K562 (cell line): Measurements from ENCODE around the gene VSIG10. TPM values are rescaled to one million over a fixed set of nuclear protein-coding genes. Genes with fewer than 3 reads are reported as not detected.

ENCODE experiments used
- ATAC-seq: fragments of 200-7000 bp; cut with Tn5 transposase; 3 replicates; pipeline ENCODE4 v1.9.1; 2020; ENCODE audit warnings: moderate library complexity
- BruUV-seq: library from RNA; stranded (reverse); fragments of 400-500 nt; replicated peaks from 2 replicates; lab custom pipeline; 2021; lab: Mats Ljungman, UMichigan
- CTCF ChIA-PET: fragments of 300-600 bp; formaldehyde crosslinking; extraction: SDS; loops from one replicate; lab custom pipeline; 2021; ENCODE audit warnings: low intra/inter-chr PET ratio; lab: Yijun Ruan, JAX
- POLR2A ChIA-PET: fragments of 300-600, 350-650 bp; sonication (Branson Sonifier 250); formaldehyde crosslinking; extraction: SDS; loops from one replicate; lab custom pipeline; 2021; ENCODE audit warnings: antibody characterized with exemption, inconsistent platforms; lab: Yijun Ruan, JAX
- DNase-seq, 4 experiments: peaks; one replicate each; pipeline versions ENCODE4 v3.0.0 to v3.0.0-alpha.2; 2011 to 2018; ENCODE audit warnings: low spot score in 3 of 4, mixed read lengths in 3 of 4; ENCODE audit errors: extremely low read depth in 1 of 4
- FAIRE-seq: peaks from 2 replicates; lab custom pipeline; 2011; peaks lifted over from hg19 to GRCh38; lab: Jason Lieb, UNC
- H2AFZ ChIP-seq: 2 replicates; pipeline ENCODE4 v1.6.0; 2011; ENCODE audit warnings: low read depth, low read length, control low read depth, inconsistent platforms
- H3K27ac ChIP-seq: fragments of 200-600 bp; 3 replicates; pipeline ENCODE4 v1.8.0; 2011; ENCODE audit warnings: low read depth, mild to moderate bottlenecking, control low read depth, inconsistent platforms, low read length, moderate library complexity, mixed read lengths; ENCODE audit errors: extremely low read depth
- H3K27me3 ChIP-seq, 2 experiments: fragments of 300-600 bp in 1 of 2; 2 replicates in 1 of 2; 3 replicates in 1 of 2; pipeline versions ENCODE4 v1.6.0 to v1.8.0; 2011; ENCODE audit warnings: inconsistent platforms in 2 of 2, low read length in 2 of 2, mild to moderate bottlenecking in 1 of 2, mixed read lengths in 1 of 2, moderate library complexity in 1 of 2; ENCODE audit not compliant: control insufficient read depth in 2 of 2, insufficient read depth in 2 of 2
- H3K36me3 ChIP-seq: fragments of 300-600 bp; 3 replicates; pipeline ENCODE4 v1.8.0; 2011; ENCODE audit warnings: mild to moderate bottlenecking, low read length, inconsistent platforms; ENCODE audit not compliant: control insufficient read depth, insufficient read depth
- H3K4me1 ChIP-seq, 2 experiments: fragments of 200-600 bp in 1 of 2; replicated peaks in 1 of 2; 2 replicates in 1 of 2; 3 replicates in 1 of 2; pipeline versions ENCODE4 v1.5.1 to v1.8.0; 2011; ENCODE audit warnings: inconsistent platforms in 2 of 2, low read length in 2 of 2, mild to moderate bottlenecking in 1 of 2, mixed read lengths in 1 of 2, moderate library complexity in 1 of 2; ENCODE audit not compliant: control insufficient read depth in 2 of 2, insufficient read depth in 2 of 2
- H3K4me2 ChIP-seq: 2 replicates; pipeline ENCODE4 v1.6.1; 2011; ENCODE audit warnings: low read length, control low read depth, inconsistent platforms, mixed read lengths; ENCODE audit not compliant: insufficient read depth
- H3K4me3 ChIP-seq: fragments of 200-600 bp; sonication (generic), shearing (Covaris generic); 2 replicates; pipeline ENCODE4 v1.5.1; 2016; ENCODE audit warnings: control low read depth, inconsistent platforms
- H3K79me2 ChIP-seq: fragments of 200-600 bp; 3 replicates; pipeline ENCODE4 v1.8.0; 2011; ENCODE audit warnings: low read length, inconsistent platforms; ENCODE audit not compliant: control insufficient read depth, insufficient read depth
- H3K9ac ChIP-seq, 2 experiments: 2 replicates each; pipeline versions ENCODE4 v1.6.0 to v1.6.1; 2011; ENCODE audit warnings: low read depth in 2 of 2, low read length in 2 of 2, control low read depth in 1 of 2, inconsistent platforms in 1 of 2, mild to moderate bottlenecking in 1 of 2, mixed read lengths in 1 of 2; ENCODE audit not compliant: insufficient read depth in 1 of 2
- H3K9me1 ChIP-seq: one replicate; pipeline ENCODE4 v1.6.0; 2011; ENCODE audit warnings: inconsistent platforms, mild to moderate bottlenecking, low read length, moderate library complexity; ENCODE audit not compliant: control insufficient read depth, insufficient read depth
- H3K9me3 ChIP-seq: replicated peaks from 2 replicates; pipeline ENCODE4 v1.5.1; 2011; ENCODE audit warnings: low read depth, low read length, inconsistent platforms; ENCODE audit not compliant: control insufficient read depth, insufficient read depth
- H4K20me1 ChIP-seq: replicated peaks from 2 replicates; pipeline ENCODE4 v1.6.1; 2011; ENCODE audit warnings: low read length, inconsistent platforms, mixed read lengths; ENCODE audit not compliant: control insufficient read depth, insufficient read depth
- CGGBP1 ChIP-seq: fragments of 250-450 bp; sonication (Bioruptor Pico); IDR thresholded peaks from 2 replicates; pipeline ENCODE4 v1.9.0; 2021; ENCODE audit warnings: mild to moderate bottlenecking
- ZNF12 ChIP-seq: sonication (generic); formaldehyde crosslinking; IDR thresholded peaks from 2 replicates; pipeline ENCODE4 v1.4.0; 2020; ENCODE audit warnings: mild to moderate bottlenecking, missing genetic modification reagents
- ZNF121 ChIP-seq: sonication (generic); formaldehyde crosslinking; conservative IDR thresholded peaks from 2 replicates; pipeline ENCODE4 v1.8.0; 2022; ENCODE audit warnings: missing genetic modification reagents
- WGBS: fragments of 100-300 bp; shearing (Covaris generic); methylation state at CpG from one replicate; pipeline ENCODE4 v1.1.6; 2016; ENCODE audit warnings: low coverage, mixed read lengths; ENCODE audit not compliant: insufficient coverage; ENCODE audit errors: missing lambda C conversion rate; 5-methylcytosine and 5-hydroxymethylcytosine counted together
- in situ Hi-C: fragments of 300-500 bp; cut with MboI; formaldehyde crosslinking; loops from 4 replicates; pipeline ENCODE4 v1.15.0; 2018; ENCODE audit warnings: inconsistent platforms, mixed read lengths
- intact Hi-C: fragments of 100-400 bp; cut with micrococcal nuclease; formaldehyde crosslinking; loops from 2 replicates; pipeline ENCODE4 v1.14.2; 2022
- polyA plus RNA-seq, 8 experiments: library from polyadenylated mRNA; depleted of rRNA in 4 of 8; stranded (reverse) in 5 of 8; unstranded in 3 of 8; fragments of >200 nt; fragmentation: Nextera tagmentation in 2 of 8; fragmentation: Illumina TruSeq in 1 of 8; extraction: Ambion mirVana in 2 of 8; extraction: Trizol in 1 of 8; gene quantifications; 2 replicates each; pipeline versions ENCODE4 v1.2.1 to v1.2.3, GENCODE V29; 2011 to 2014; ENCODE audit warnings: inconsistent platforms in 1 of 8, missing spikeins in 1 of 8
- total RNA-seq, 7 experiments: library from RNA; depleted of rRNA in 6 of 7; stranded (reverse); fragments of >200 nt in 6 of 7; fragmentation: Illumina TruSeq in 2 of 7; extraction: Trizol in 2 of 7; gene quantifications; 2 replicates each; pipeline versions ENCODE4 v1.2.1 to v1.2.3, GENCODE V29; 2011 to 2021; ENCODE audit warnings: low replicate concordance in 1 of 7

The VSIG10 gene
- total and polyA plus RNA-seq, 9 of the 15 experiments (the other 6 are each of a cell fraction or from before 2014, with no cell fraction given): 4.1 to 8.8 (median 4.7) TPM

DNA sequence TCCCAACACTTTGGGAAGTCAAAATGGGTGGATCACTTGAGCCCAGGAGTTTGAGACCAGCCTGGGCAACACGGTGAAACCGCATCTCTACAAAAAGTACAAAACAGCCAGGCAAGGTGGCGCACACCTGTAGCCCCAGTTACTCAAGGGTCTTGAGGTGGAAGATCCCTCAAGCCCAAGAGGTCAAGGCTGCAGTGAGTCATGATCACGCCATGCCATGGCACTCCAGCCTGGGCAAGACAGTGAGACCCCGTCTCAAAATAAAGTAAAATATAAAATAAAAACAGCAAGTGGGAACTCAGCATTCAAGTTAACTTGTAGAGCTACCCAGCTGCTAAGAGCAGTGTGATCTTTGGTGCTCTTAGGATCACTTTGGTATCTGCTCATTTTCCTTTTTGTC, 74.6 kb downstream of the VSIG10 start:
- intact Hi-C loops (no loop called here), in situ Hi-C loops (no loop called here)
- CTCF ChIA-PET: interaction anchor here (0.6 kb wide), 1 partner anchor 35 kb away, joined by 3 read pairs; no protein-coding TSS in a partner anchor
- H3K4me2 ChIP-seq: no peak overlapping the region
- H3K9ac ChIP-seq: no peak overlapping the region
- peaks cover 94% of the 10 kb centered on the region for H3K36me3 ChIP-seq
- H3K4me3 ChIP-seq: no peak overlapping the region
- FAIRE-seq (no peak), DNase-seq (no peak), ATAC-seq (no peak; the same call in 2 of the 3 replicates)
- POLR2A ChIA-PET: interaction anchor here (0.9 to 2.9 kb wide), 3 partner anchors 9 to 134 kb away, joined by 4 to 16 read pairs (median 13); partner anchors contain the start of gene RFC5
- no peaks in the 10 kb centered on the region for H3K9me3 ChIP-seq
- peaks cover 3% of the 10 kb centered on the region for H3K9me1 ChIP-seq
- H3K79me2 ChIP-seq: no peaks in the 10 kb centered on the region
- no peaks in the 10 kb centered on the region for H3K27me3 ChIP-seq
- no peak overlapping the region for H3K27ac ChIP-seq
- WGBS: 92% methylated on average over 5 of the region's 5 CpGs
- no TSS peak for BruUV-seq
- H3K4me1 ChIP-seq: no peaks in the 10 kb centered on the region; a peak in 1 of 5 replicates
- H2AFZ ChIP-seq: no peak overlapping the region
- no peak for TF ChIP-seq CGGBP1 (CRISPR knock-in tag)
- TF ChIP-seq ZNF121 (CRISPR knock-in tag): peak; percentile 51; the same call in 1 of the 2 replicates
- no peaks in the 10 kb centered on the region for H4K20me1 ChIP-seq

DNA sequence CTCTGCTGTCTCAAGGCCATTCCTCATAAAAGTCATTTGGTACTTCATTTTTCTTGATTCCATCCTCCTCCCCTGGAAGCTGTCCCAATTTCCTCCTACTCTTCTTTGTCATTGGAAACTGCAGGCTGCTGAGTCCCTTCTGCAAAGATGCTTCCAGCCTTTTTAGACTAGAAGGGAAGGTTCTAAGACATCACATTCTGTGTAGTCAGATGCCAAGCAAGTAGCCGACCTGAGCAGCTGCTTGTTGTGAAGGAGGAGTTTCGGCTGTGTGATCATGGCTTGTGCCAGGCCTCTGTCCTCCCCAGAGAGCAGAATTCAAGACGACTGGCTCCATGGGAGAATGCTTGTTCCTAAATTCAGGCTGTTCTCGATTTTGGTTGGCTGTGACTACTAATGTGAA, 78.6 kb downstream of the VSIG10 start:
- intact Hi-C loops (no loop called here), in situ Hi-C loops (no loop called here)
- ATAC-seq (no peak), FAIRE-seq (no peak), DNase-seq (no peak)
- no peaks in the 10 kb centered on the region for H3K27me3 ChIP-seq
- 80% methylated on average over 4 of the region's 4 CpGs for WGBS
- peaks cover 6% of the 10 kb centered on the region; the same call in 1 of the 3 replicates for H3K79me2 ChIP-seq
- BruUV-seq: no TSS peak
- H4K20me1 ChIP-seq: no peaks in the 10 kb centered on the region
- ChIA-PET CTCF (no interaction called here), POLR2A (no interaction called here)
- H3K36me3 ChIP-seq: peaks cover 88% of the 10 kb centered on the region
- H2AFZ ChIP-seq: no peak overlapping the region
- H3K9me3 ChIP-seq: no peaks in the 10 kb centered on the region
- no peak for TF ChIP-seq ZNF12 (CRISPR knock-in tag)
- peaks cover 3% of the 10 kb centered on the region for H3K9me1 ChIP-seq
- no peak overlapping the region for H3K9ac ChIP-seq
- H3K4me1 ChIP-seq: peaks cover 0 to 10% of the 10 kb centered on the region in 2 experiments; a peak in 2 of 5 replicates
- H3K27ac ChIP-seq: no peak overlapping the region
- H3K4me2 ChIP-seq: no peak overlapping the region
- no peak overlapping the region for H3K4me3 ChIP-seq
